RPMI7951 (cell line): Measurements from ENCODE around the gene CCDC24. TPM values are rescaled to one million over a fixed set of nuclear protein-coding genes. Genes with fewer than 3 reads are reported as not detected.
A peak's percentile ranks its signal among the peaks of the same experiment; 100 is the strongest.

Experiments
- DNase-seq: peaks from one replicate; pipeline ENCODE4 v3.0.0-alpha.2; 2012; ENCODE audit warnings: low read depth
- total RNA-seq: library from RNA; depleted of rRNA; stranded (reverse); fragments of >200 nt; shearing (Covaris generic); gene quantifications from 2 replicates; pipeline ENCODE4 v1.2.3, GENCODE V29; 2014

The CCDC24 gene
- total RNA-seq, 1 experiment from 2014 or later, result 5.5 TPM

- no peak for DNase-seq
Measured at GRCh38 chr1:43963006-43963405, 28.4 kb upstream of the CCDC24 start.

- DNase-seq, result no peak
Measured at GRCh38 chr1:43963890-43964289, 27.5 kb upstream of the CCDC24 start.

GRCh38 chr1:43965316-43965715 lies 26.1 kb upstream of the CCDC24 start:
- no peak for DNase-seq

- peak; percentile 50 for DNase-seq
Measured at GRCh38 chr1:43968348-43968948, 23.0 kb upstream of the CCDC24 start.

GRCh38 chr1:43969416-43969745 lies 22.0 kb upstream of the CCDC24 start:
- DNase-seq, result no peak

- DNase-seq, result peak; percentile 97
Measured at GRCh38 chr1:43969746-43970466, 21.5 kb upstream of the CCDC24 start, which contains the start of gene DPH2. DPH2 (plus strand) TSS chr1:43970010; CDS start chr1:43970176, 166 bp downstream.

GRCh38 chr1:43970502-43970901 lies 20.9 kb upstream of the CCDC24 start:
- no peak for DNase-seq

- no peak for DNase-seq
Measured at GRCh38 chr1:43970911-43971310, 20.5 kb upstream of the CCDC24 start.

- DNase-seq, result no peak
Measured at GRCh38 chr1:43971336-43971980, 19.9 kb upstream of the CCDC24 start.

- no peak for DNase-seq
Measured at GRCh38 chr1:43973981-43974442, 17.4 kb upstream of the CCDC24 start.

- DNase-seq, result peak; percentile 92
Measured at GRCh38 chr1:43974443-43975248, 16.8 kb upstream of the CCDC24 start, which contains the start of gene ATP6V0B. ATP6V0B (plus strand) TSS chr1:43974960; CDS start chr1:43975041, 81 bp downstream.

- no peak for DNase-seq
Measured at GRCh38 chr1:43975249-43975961, 16.0 kb upstream of the CCDC24 start.

- no peak for DNase-seq
Measured at GRCh38 chr1:43976045-43976444, 15.4 kb upstream of the CCDC24 start.

- DNase-seq, result no peak
Measured at GRCh38 chr1:43976890-43977289, 14.5 kb upstream of the CCDC24 start.

- no peak for DNase-seq
Measured at GRCh38 chr1:43977376-43978263, 13.8 kb upstream of the CCDC24 start.

GRCh38 chr1:43978264-43978550 lies 13.2 kb upstream of the CCDC24 start:
- DNase-seq, result no peak

- DNase-seq, result peak; percentile 51
Measured at GRCh38 chr1:43978551-43979260, 12.7 kb upstream of the CCDC24 start, which contains the start of gene B4GALT2. B4GALT2 (plus strand) TSS chr1:43979210; CDS start chr1:43981161, 1,951 bp downstream.

- DNase-seq, result no peak
Measured at GRCh38 chr1:43979261-43979527, 12.2 kb upstream of the CCDC24 start.

GRCh38 chr1:43979528-43980254 lies 11.7 kb upstream of the CCDC24 start:
- peak; percentile 63 for DNase-seq
